ENCODE data around the gene ACSF2. TPM values are rescaled to one million over a fixed set of nuclear protein-coding genes. Genes with fewer than 3 reads are reported as not detected.

ACSF2 gene
- polyA plus RNA-seq, 1 donor (not counting 4 experiments of a cell fraction or from before 2014, with no cell fraction given): 71.9 TPM

DNA sequence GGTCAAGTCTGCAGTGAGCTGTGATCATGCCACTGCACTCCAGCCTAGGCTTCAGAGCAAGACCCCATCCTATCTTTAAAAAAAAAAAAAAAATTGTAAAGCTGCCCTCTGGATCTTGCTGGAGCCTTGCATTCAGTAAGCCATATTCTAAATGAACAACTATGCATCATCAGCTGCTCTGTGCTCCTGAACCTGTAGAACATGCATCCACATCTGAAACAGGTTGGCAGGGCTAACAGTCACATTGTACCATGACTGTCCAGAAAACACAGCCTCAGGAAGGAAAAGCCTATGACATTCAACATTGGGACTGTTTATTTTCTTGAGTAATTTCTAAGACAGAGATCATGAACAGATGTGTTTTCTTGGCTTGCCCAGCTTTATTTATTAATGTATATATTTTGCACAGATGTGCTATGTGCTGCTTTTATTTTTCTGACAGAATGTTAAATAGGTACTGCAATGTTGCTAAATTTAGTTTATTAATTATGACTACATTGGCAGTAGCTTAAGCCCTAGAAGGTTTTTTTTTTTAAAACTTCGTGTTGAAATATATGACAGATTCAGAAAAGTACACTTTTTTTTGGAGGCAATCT lies 19.8 kb downstream of the ACSF2 start:
- no peak for TF ChIP-seq EZH2 (IDR thresholded peaks at IDR 0.05; ENCODE audit: low read length)
- TF ChIP-seq, protein P1, sequence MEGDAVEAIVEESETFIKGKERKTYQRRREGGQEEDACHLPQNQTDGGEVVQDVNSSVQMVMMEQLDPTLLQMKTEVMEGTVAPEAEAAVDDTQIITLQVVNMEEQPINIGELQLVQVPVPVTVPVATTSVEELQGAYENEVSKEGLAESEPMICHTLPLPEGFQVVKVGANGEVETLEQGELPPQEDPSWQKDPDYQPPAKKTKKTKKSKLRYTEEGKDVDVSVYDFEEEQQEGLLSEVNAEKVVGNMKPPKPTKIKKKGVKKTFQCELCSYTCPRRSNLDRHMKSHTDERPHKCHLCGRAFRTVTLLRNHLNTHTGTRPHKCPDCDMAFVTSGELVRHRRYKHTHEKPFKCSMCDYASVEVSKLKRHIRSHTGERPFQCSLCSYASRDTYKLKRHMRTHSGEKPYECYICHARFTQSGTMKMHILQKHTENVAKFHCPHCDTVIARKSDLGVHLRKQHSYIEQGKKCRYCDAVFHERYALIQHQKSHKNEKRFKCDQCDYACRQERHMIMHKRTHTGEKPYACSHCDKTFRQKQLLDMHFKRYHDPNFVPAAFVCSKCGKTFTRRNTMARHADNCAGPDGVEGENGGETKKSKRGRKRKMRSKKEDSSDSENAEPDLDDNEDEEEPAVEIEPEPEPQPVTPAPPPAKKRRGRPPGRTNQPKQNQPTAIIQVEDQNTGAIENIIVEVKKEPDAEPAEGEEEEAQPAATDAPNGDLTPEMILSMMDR (optimal IDR thresholded peaks at IDR 0.05 in 1 of 3, IDR thresholded peaks at IDR 0.05 in 1 of 3, conservative IDR thresholded peaks at IDR 0.05 in 1 of 3; ENCODE audit: extremely low read depth in 1 of 3, insufficient read depth in 2 of 3, low read length in 3 of 3): no peak
- no peaks in the 10 kb centered on the region for H3K79me2 ChIP-seq (ENCODE audit: control insufficient read depth, insufficient read depth, low read length)
- H3K9me3 ChIP-seq (ENCODE audit: control insufficient read depth, low read depth, low read length): no peaks in the 10 kb centered on the region
- no peak overlapping the region for H3K4me2 ChIP-seq (ENCODE audit: control insufficient read depth, extremely low read depth, insufficient read depth, low read depth, low read length)
- H3K27me3 ChIP-seq (ENCODE audit: control insufficient read depth, extremely low read depth, insufficient read depth, low read length): no peaks in the 10 kb centered on the region
- no peak overlapping the region for H3K9ac ChIP-seq (ENCODE audit: control insufficient read depth, extremely low read depth, insufficient read depth, low read length)
- peaks cover 13% of the 10 kb centered on the region for H3K4me1 ChIP-seq (ENCODE audit: control insufficient read depth, extremely low read depth, insufficient read depth, low read length)
- peaks cover 0 to 2% of the 10 kb centered on the region in 2 experiments for H3K36me3 ChIP-seq (ENCODE audit: control insufficient read depth in 2 of 2, extremely low read depth in 1 of 2, insufficient read depth in 2 of 2, low read length in 2 of 2)
- H3K9me1 ChIP-seq (ENCODE audit: control insufficient read depth, extremely low read depth, insufficient read depth, low read length): no peaks in the 10 kb centered on the region
- DNase-seq (ENCODE audit: low read depth, low spot score): no peak
- no peak overlapping the region for H3K27ac ChIP-seq (ENCODE audit: control insufficient read depth, insufficient read depth, low read length)
- dilution Hi-C loops (cut with MboI; ENCODE audit: extremely low pct_ligation_motif_present, low sequenced_read_pairs): no loop called here
- no peak overlapping the region for H3K4me3 ChIP-seq (ENCODE audit: control insufficient read depth in 2 of 3, extremely low read depth in 1 of 3, insufficient read depth in 2 of 3, low read depth in 1 of 3, low read length in 3 of 3)
- FAIRE-seq: no peak
- H2AFZ ChIP-seq (ENCODE audit: control insufficient read depth, low read length): no peak overlapping the region
- H4K20me1 ChIP-seq (ENCODE audit: control insufficient read depth, extremely low read depth, insufficient read depth, low read length): no peaks in the 10 kb centered on the region

DNA sequence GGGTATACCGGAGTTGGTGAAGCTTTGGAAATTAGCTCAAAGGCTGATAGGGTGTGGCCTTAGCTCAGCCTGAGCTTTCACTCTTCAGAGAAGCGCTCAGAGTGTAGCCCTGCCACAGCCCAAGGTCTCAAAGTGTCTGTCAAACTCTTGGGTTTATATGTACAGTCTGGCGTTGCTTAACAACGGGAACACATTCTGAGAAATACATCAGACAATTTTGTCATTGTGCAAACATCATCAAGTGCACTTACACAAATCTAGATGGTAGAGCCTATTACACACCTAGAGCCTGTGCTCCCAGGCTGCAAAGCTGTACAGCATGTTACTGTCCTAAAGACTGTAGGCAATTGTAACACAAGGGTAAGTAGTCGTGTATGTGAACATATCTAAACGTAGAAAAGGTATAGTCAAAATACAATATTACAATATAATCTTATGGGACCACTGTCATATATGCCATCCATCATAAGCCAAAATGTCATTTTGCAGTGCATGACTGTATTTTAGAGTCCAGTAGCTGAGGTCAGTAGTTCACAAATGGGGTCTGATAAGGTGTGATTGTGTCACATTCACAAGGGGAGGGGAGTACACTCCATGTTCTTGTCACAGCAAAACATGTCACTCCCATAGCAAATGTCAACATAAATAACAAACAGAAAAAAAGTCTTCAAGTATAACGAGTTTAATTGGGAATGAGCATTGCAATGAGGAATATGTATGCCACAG lies 22.0 kb downstream of the ACSF2 start:
- Histone ChIP-seq H2AFZ (ENCODE audit: control insufficient read depth, low read length) (no peak overlapping the region), H3K36me3 (ENCODE audit: control insufficient read depth in 2 of 2, extremely low read depth in 1 of 2, insufficient read depth in 2 of 2, low read length in 2 of 2) (no peaks in the 10 kb centered on the region), H3K79me2 (ENCODE audit: control insufficient read depth, insufficient read depth, low read length) (no peaks in the 10 kb centered on the region), H3K4me2 (ENCODE audit: control insufficient read depth, extremely low read depth, insufficient read depth, low read depth, low read length) (no peak overlapping the region), H3K9ac (ENCODE audit: control insufficient read depth, extremely low read depth, insufficient read depth, low read length) (no peak overlapping the region), H3K9me3 (ENCODE audit: control insufficient read depth, low read depth, low read length) (no peaks in the 10 kb centered on the region), H3K9me1 (ENCODE audit: control insufficient read depth, extremely low read depth, insufficient read depth, low read length) (no peaks in the 10 kb centered on the region), H3K4me3 (ENCODE audit: control insufficient read depth in 2 of 3, extremely low read depth in 1 of 3, insufficient read depth in 2 of 3, low read depth in 1 of 3, low read length in 3 of 3) (no peak overlapping the region), H3K27me3 (ENCODE audit: control insufficient read depth, extremely low read depth, insufficient read depth, low read length) (no peaks in the 10 kb centered on the region), H3K4me1 (ENCODE audit: control insufficient read depth, extremely low read depth, insufficient read depth, low read length) (peaks cover 14% of the 10 kb centered on the region), H4K20me1 (ENCODE audit: control insufficient read depth, extremely low read depth, insufficient read depth, low read length) (no peaks in the 10 kb centered on the region), H3K27ac (ENCODE audit: control insufficient read depth, insufficient read depth, low read length) (no peak overlapping the region)
- DNase-seq (ENCODE audit: low read depth, low spot score): no peak
- dilution Hi-C loops (cut with MboI; ENCODE audit: extremely low pct_ligation_motif_present, low sequenced_read_pairs): no loop called here
- TF ChIP-seq, protein P1 (optimal IDR thresholded peaks at IDR 0.05 in 1 of 3, IDR thresholded peaks at IDR 0.05 in 1 of 3, conservative IDR thresholded peaks at IDR 0.05 in 1 of 3; ENCODE audit: extremely low read depth in 1 of 3, insufficient read depth in 2 of 3, low read length in 3 of 3): no peak
- TF ChIP-seq EZH2 (IDR thresholded peaks at IDR 0.05; ENCODE audit: low read length): no peak
- no peak for FAIRE-seq
